Retina (tissue), 1 donor: ENCODE results near the gene C3.
"Not testable (repeated sequence)": the region's sequence is repeated elsewhere in the genome, so short reads cannot be mapped to it uniquely, and the experiment has no call there.

Experiments used
- DNase-seq: peaks from one replicate; pipeline ENCODE4 v3.0.0-alpha.2; 2016

Gene C3

DNA sequence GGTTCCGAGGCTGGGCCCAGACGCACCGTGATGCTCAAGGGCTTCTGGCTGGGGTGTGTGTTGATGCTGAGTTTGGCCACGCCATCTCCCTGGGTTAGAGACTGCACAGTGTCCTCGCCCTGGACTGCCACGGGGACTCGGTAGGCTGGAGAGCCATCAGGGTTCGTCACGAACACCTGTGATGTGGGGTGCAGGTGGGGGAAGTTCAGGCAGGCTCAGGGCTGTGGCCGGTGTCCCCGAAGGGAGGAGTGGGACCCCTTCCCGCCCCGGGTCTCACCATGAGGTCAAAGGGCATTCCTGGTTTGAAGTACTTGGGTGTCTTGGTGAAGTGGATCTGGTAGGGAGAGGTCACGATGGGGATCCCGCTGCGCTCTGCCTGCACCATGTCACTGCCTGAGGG is 8.2 kb downstream of the C3 start:
- no peak for DNase-seq

DNA sequence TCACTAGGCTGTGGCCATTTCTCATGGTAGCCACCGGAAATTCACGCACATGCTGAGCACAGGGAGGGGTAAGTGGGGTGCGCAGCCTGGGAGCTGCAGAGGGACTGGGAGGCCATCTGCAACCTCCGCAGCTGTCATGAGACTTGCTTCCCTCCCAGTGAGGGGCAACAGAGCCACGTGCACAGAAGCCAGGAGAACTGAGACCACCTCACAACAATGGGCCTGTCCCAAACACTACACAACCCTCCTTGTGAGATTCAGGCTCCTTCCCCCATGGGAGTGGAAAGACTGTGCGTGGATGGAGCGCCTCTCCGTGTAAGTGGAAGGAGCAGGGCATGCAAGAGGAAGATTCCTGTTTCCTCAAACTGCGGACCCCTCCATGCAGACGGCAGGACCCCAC is 8.8 kb downstream of the C3 start:
- no peak for DNase-seq

DNA sequence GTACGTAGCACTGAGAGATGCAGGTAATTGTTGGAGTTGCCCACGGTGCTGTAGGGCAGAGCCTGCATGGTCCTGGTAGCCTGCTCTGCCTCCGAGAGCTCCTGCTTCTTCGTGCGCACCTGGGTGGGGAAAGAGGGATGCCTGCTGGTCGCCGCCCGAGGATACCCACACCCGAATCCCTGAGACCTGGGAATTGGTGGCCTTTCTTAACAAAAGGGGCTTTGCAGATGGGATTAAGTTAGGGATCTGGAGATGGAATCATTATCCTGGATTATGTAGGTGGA is 9.4 kb downstream of the C3 start:
- no peak for DNase-seq

DNA sequence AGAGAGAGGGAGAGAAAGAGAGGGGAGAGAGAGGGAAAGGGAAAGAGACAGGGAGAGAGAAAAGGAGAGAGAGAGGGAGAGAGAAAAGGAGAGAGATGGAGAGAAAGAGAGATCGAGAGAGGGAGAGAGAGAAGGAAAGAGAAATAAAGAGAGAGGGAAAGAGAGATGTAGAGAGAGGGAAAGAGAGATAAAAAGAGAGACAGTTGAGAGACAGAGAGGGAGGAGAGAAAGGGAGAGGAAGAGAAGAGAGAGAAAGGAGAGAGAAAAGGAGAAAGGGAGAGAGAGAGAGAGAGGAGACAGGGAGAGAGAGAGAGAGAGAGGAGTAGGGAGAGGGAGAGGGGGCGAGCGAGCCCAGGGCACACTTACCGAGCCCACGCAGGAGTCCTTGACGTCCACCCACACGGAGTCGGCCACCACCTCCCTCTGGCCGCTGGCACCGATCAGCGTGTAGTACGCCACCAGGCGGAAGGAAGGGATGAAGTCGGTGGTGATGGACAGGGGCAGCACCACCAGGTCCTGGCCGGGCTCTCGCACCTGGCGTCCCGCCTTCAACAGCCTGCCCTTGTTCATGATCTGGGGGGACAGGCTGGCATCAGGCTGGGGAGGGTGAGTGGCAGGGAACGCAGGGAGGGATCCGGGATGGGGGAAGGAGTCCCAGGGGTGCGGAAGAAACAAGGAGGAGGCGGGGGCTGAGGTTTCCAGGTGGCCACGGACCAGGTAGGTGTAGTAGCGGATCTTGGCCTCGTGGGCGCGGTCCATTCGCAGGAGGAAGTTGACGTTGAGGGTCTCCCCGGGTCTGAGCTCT is 10.0 kb downstream of the C3 start:
- no peak for DNase-seq

DNA sequence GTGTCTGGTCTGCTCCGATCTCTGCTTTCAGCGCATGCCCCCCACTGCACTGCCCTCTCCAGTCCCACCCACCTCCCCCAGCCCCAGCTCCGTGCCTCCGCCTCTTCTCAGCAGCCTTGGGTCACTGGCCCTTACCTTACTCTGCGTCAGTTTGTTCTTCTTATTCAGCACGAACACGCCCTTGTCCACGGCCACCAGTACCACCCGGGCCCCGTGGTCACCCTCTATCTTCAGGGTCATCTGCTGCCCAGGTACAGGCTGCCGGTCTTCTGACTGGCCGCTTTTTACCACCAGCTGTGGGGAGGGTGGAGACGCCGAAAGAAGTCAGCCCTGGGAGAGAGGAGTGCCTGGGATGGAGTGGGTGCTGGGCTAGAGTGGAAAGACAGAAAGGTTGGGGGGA is 10.9 kb downstream of the C3 start:
- DNase-seq, result no peak

DNA sequence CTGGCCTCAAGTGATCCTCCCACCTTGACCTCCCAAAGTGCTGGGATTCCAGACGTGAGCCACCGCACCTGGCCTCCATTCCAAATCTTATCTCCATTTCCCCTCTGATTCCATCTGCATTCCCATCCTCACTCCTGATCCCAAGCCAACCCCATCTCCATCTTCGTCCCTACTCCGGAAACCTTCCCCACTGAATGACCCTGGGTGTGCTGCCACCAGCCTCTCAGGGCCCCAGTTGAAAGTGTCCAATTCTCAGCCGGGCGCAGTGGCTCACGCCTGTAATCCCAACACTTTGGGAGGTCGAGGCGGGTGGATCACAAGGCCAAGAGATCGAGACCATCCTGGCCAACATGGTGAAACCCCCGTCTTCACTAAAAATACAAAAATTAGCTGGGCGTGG is 11.5 kb downstream of the C3 start:
- not testable (repeated sequence) for DNase-seq

DNA sequence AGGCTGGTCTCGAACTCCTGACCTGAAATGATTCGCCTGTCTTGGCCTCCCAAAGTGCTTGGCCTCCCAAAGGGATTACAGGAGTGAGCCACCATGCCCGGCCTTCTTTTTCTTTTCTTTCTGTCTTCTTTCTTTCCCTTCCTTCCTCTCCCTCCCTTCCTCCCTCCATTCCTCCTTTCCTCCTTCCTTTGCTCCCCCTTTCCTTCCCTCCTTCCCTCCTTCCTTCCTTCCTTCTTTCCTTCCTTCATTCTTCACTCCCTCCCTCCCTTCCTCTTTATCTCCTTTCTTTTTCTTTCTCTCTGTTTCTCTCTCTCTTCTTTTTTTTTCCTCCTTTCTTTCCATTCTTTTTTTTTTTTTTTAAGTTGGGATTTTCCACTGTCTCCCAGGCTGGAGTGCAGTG is 12.1 kb downstream of the C3 start:
- no peak for DNase-seq

DNA sequence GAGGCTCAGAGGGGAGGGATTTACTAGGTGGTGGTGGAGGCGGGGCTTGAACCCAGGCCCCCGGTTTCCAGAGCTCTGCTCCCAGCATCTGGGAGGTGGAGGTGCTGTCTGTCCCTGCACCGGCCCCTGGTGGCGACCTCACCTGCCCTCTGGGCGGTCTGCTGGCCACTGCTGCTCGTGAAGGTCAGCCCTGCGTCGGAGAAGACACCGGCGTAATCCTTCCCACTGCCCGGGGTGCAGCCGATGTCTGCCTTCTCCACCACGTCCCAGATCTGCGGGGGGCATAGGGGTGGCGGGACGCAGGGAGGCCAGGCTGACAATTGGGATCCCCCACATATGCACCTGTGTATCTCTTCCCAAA is 12.8 kb downstream of the C3 start:
- no peak for DNase-seq

DNA sequence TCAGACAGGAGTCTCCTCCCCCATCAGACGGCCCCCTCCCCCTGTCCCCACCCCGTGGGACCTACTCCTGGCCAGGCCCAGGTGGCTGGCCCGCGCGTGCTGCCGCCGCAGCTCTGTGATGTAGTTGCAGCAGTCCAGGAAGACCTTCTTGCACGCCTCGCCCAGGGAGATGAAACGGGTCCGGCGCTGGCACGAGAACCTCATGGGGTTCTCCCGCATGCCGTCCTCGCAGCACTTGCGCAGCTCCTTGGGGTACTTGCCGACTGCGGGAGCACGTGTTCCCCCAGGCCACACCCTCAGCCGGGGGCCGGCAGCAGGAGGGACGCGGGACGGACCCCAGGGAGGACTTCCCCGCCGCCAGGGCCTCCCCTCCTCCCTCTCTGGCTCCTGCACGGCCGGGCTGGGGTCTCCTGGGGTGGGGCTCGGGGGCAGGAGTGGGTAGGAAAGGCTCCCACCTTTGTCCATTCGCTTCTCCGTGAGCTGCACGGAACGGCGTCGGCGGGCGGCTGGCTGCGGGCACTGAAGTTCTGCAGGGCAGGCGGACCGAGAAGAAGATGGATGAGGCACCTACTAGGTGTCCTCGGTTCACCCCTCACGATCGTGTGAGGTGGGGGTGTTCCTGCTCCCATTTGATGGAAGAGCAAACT is 13.3 kb downstream of the C3 start:
- DNase-seq, result no peak

DNA sequence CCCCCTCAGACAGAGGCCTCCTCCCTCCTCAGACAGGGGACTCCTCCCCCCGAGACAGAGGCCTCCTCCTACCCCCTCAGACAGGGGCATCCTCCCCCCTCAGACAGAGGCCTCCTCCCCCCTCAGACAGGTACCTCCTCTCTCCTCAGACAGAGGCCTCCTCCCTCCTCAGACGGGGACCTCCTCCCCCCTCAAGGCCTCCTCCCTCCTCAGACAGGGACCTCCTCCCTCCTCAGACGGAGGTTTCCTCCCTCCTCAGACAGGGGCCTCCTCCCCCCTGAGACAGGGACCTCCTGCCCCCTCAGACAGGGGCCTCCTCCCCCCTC is 13.9 kb downstream of the C3 start:
- no peak for DNase-seq

DNA sequence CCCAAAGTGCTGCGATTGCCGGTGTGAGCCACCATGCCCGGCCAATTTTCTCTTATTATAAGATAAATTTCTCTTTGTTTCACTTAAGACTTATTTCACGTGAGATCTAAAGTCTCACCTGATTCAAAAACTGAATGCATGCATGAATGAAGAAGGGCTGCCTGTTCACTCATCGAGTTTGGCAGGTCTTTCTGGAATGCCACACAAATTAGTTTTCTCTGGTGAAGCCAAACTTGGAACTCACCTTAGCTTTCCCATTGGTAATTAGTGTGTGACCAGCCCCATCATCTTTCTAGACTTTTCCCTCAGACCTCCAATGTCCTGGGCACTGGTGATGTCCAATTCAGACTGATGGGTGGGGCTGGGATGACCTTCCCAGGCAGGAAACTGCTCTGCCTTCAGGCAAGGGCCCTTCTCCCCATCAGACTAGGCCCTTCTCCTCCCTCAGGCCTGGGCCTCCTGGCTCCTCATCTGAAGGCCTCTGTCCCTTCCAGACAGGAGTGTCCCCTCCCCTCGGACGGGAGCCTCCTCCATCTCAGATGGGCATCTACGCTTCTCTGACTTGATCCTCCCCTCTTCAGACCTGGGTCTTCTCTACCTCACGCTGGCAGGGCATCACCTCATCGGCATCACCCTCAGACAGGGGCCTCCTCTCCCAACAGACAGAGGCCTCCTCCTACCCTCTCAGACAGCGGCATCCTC is 14.4 kb downstream of the C3 start:
- DNase-seq, result no peak

DNA sequence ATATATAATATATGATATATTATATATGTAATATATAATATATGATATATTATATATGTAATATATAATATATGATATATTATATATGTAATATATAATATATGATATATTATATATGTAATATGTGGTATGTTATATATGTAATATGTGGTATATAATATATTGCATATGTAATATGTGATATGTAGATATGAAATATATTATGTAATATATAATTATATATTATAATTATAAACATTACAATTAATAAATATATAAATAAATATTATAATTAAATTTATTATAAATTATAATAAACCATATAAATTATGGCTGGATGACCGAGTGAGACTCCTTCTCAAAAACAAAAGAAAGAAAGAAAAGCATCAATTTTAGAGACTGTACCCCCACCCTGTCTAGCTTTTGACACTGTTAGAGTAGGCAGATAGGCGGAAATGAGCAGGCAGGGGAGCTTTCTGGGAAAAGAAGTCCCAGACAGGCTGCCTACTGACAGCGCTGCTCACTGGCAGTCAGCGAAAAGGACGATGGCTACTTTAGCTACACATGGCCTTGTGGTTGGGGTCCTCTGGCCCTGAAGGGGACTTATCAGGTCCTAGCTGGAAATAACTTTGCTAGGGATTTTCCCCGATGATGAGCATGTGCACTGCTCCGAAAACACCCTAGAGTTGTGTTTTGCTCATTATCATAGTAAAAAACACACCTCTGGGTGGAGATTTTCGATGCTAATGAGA is 19.7 kb downstream of the C3 start:
- DNase-seq, result no peak

DNA sequence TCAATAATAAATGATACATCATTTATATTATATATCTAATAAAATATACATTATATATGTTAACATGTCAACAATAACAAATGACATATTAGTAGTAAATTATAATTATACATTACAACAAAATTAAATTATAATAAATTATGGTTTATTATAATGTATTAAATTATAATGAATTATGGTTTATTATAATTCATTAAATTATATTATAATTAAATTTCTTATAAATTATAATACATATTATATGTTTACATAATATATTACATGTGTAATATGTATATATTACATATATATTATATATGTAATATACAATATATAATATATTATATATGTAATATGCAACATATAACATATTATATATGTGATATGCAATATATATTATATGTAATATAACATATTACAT is 20.5 kb downstream of the C3 start:
- no peak for DNase-seq

DNA sequence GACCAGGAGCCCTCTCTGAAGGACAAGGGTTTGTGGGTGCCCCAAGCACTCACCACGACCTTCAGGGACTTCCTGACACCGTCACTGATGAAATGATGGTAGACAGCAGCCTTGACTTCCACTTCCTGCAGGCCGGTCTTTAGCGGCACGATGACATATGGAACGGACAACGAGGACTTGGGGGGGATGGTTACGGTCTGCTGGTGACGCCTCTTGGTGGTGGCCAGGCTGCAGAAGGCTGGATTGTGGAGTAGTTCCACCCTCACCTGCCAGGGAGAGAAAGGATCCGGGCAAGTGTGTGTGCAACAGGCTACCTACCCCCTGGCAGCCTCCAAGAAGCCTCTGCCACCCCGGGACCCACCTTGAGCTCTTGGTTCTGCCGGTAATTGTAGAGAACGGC is 23.2 kb downstream of the C3 start:
- DNase-seq, result no peak

DNA sequence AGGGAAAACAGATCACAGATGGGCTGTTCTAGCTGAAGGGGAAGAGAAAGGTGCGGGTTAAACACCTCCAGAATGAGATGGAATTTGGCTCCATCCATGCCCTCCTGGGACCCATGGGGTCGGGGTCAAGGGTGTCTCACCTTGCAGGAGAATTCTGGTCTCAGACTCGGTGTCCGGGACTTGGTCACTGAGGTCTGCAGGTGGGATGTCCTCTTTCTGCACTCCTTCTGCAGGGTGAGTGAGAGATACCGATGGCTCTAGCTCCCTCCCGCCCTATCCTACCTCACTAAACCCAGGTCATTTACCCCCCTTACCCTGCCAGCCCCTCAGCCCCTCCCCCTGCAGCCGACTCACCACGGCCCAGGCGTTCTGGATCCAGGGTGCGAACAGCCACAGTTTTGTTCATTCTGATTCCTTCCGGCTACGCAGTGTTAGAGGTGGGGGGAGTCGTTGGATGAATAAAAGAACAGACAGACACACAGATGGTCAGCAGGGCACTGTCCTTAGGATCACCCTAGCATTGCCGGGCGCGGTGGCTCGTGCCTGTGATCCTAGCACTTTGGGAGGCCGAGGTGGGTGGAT is 24.1 kb downstream of the C3 start:
- DNase-seq, result no peak

DNA sequence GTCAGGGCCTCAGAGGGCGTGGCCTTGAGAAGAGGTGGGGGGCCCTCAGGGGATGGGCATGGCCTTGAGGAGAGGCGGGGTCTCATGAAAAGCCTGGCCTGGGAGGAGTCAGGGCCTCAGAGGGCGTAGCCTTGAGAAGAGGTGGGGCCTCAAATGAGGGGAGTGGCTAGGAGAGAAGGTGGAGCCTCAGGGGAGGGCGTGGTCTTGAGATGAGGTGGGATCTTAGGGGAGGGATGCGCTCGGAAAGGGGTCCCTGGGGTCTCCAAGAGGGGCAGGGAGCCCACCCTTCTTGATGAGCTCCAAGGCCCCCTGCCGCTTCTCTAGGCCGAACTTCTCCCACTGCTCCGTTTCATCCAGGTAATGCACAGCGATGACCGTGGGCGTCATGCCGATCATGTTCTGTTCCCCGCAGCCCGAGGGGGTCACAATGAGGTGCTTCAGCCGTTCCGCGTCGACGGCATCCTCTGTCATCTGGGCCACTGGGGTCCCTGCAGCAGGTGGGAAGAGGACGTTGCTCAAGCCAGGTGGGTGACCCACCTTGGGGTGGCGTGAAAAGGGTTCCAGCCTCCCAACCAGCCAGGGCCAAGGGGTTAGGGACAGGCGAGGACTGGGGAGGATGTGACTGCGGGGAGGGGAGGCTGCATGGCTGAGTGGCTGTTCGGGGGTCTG is 26.2 kb downstream of the C3 start:
- no peak for DNase-seq

DNA sequence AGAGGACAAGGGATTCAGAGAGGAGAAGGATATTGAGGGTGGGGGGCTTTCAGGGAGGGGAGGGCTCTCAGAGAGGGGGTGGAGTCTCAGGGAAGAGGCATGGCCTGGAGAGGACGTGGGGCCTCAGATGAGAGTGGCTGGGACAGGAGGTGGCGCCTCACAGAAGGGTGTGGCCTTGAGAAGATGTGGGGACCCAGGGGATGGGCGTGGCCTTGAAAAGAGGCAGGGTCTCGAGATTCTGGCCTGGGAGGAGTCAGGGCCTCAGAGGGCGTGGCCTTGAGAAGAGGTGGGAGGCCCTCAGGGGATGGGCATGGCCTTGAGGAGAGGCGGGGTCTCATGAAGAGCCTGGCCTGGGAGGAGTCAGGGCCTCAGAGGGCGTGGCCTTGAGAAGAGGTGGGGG is 26.8 kb downstream of the C3 start:
- no peak for DNase-seq

DNA sequence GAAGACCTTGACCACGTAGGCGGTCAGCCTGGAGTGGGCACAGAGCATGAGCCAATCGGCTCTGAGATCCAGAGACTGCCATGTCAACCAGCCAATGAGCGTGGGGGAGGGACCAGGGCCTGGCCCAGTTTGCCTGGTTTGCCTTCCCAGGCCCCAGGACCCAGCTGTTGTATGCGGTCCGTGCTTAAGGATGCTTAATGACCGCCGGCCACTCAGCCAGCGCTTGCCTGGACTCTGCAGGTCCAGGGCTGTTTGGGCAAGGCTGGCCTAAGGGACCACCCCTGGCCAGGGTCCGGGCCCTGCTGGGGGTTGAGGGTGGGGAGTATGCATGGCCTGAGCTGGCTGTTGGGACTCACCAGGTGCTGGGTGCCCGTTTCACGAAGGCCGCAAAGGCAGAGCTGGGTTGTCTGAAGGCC is 27.4 kb downstream of the C3 start:
- no peak for DNase-seq

DNA sequence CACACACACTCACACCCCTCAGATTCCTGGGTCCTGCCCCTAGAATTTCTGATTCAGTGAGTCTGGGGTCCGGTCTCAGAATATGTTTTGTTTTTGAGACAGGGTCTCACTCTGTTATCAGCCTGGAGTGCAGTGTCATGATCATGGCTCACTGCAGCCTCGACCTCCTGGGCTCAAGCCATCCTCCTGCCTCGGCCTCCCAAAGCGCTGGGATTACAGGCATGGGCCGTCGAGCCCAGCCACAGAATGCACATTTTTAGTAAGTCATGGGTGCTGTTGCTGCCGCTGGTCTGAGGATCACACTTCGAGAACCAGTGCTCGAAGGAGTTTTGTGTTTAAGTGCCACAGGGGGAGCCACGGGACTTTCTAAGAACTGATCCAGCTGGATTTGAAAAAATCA is 28.4 kb downstream of the C3 start:
- DNase-seq, result no peak

DNA sequence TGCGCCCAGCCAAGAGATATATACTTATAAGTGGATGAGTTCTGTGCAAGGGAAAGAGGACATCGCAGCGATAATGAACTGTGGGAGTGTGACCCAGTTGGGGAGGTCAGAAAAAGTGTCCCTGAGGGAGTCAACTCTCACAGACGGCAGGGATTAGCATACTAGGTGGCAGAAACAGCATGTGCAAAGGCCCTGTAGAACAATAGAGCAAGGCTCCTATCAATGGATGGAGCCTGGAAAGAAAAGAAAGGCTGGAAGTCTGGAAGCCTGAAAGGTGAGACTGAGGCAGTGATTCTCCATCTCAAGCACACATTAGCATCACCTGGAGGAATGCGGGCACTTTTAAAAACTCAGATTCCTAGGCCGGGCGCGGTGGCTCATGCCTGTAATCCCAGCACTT is 29.1 kb downstream of the C3 start:
- no peak for DNase-seq

DNA sequence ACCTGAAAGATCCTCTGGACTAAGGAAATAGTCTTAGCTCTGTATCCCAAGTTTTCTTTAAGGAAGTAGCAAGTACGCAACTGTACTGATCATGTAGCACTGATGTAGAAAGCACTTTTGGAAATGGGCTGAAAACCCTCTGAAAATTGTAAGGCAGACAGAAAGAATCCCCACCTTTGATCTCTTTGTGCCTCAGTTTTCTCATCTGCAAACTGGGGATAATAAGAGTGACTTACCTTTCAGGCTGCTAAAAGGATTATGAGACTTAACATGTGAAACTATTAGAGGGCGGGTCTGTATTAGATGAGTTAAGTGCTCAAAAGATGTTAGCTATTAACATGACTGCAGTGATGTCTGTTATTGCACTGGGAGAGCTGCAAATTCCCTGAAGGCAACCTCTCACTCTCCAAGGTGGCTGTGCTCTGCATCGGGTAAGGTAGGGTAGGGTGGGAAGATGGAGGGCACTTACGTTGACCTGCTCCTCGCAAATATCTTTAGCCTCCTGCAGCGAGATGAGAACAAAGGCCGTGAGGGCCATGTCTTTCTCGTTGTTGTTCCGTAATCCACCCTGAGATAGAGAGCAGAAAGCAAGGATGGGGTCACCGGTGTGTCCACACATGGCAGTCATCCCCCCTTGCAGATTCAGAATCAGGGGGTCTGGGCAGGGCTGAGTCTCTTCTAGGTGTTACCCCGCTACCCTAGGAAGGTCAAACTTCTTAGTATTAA is 30.1 kb downstream of the C3 start:
- DNase-seq, result no peak

DNA sequence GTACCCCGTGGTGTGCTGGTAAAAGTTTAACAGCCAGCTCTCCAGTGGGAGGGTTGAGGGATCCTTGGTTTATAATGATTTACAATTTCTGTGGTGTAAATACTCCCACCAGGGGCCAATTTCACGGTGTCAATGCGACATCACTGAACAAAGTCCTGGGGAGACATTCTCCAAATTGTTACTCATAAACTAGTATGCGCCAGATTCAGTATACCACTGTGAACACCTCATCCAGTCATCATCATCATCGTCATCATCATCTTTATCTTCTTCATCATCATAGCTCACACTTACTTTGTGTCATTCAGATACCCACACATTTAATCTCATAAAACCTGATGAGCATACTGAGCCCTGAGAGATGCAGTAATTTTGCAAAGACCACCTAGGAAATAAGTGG is 33.3 kb downstream of the C3 start:
- DNase-seq, result no peak

DNA sequence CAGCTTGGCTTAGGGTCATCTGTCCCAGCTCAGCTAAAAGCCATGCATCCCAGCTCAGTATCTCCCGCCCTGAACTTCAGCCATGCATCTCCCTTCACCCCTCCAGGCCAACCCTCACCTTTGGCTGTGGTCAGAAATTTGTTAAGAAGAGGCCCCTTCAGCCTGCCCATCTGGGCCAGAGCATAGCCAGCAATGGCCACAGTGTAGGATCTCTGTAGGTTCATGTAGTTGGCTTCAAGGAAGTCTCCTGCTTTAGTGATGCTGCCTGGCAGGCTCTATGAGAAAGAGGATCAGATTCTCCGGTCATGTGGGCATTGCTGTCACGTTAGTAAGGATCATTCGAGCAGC is 33.8 kb downstream of the C3 start:
- no peak for DNase-seq
